Measurements from ENCODE around the gene AJAP1. TPM values are rescaled to one million over a fixed set of nuclear protein-coding genes. Genes with fewer than 3 reads are reported as not detected.

The AJAP1 gene
- total and polyA plus RNA-seq, 2 of the 13 experiments (the other 11 are each of a cell fraction or from before 2014, with no cell fraction given) = not detected

DNA sequence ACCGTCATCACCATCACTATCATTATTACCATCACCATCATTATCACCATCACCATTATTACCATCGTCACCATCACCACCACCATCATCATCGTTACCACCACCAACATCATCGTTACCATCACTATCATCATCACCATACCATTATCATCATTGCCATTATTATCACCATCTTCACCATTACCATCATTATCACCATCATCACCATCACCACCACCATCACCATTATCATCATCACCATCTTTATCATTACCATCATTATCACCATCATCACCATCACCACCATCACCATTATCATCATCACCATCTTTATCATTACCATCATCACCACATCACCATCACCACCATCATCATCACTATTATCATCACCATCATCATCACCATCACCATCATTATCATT, 112.9 kb downstream of the AJAP1 start (continued):
- TF ChIP-seq ZNF318 (CRISPR knock-in tag; IDR thresholded peaks at IDR 0.05) (no peak), SOX6 (IDR thresholded peaks at IDR 0.05) (peak; percentile 81; the same call in 1 of the 2 replicates), SOX6 (CRISPR knock-in tag; IDR thresholded peaks at IDR 0.05) (no peak), ZNF788 (CRISPR knock-in tag; IDR thresholded peaks at IDR 0.05; ENCODE audit: borderline replicate concordance) (no peak), PLRG1 (conservative IDR thresholded peaks at IDR 0.05) (0 out of 2 replicates have a peak, but pooled peaks have one; percentile 26), ATF7 (IDR thresholded peaks at IDR 0.05) (peak; percentile 28; the same call in 1 of the 2 replicates), ATF7 (CRISPR knock-in tag; IDR thresholded peaks at IDR 0.05) (no peak), ZFAT (CRISPR knock-in tag; conservative IDR thresholded peaks at IDR 0.05) (no peak), ZNF282 (IDR thresholded peaks at IDR 0.05; ENCODE audit: partially characterized antibody) (peak; percentile 57), FOXK2 (IDR thresholded peaks at IDR 0.05) (no peak)
- TF ChIP-seq, protein P1, sequence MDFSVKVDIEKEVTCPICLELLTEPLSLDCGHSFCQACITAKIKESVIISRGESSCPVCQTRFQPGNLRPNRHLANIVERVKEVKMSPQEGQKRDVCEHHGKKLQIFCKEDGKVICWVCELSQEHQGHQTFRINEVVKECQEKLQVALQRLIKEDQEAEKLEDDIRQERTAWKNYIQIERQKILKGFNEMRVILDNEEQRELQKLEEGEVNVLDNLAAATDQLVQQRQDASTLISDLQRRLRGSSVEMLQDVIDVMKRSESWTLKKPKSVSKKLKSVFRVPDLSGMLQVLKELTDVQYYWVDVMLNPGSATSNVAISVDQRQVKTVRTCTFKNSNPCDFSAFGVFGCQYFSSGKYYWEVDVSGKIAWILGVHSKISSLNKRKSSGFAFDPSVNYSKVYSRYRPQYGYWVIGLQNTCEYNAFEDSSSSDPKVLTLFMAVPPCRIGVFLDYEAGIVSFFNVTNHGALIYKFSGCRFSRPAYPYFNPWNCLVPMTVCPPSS (IDR thresholded peaks at IDR 0.05) = peak; percentile 81; the same call in 1 of the 2 replicates
- TF ChIP-seq, protein P2, sequence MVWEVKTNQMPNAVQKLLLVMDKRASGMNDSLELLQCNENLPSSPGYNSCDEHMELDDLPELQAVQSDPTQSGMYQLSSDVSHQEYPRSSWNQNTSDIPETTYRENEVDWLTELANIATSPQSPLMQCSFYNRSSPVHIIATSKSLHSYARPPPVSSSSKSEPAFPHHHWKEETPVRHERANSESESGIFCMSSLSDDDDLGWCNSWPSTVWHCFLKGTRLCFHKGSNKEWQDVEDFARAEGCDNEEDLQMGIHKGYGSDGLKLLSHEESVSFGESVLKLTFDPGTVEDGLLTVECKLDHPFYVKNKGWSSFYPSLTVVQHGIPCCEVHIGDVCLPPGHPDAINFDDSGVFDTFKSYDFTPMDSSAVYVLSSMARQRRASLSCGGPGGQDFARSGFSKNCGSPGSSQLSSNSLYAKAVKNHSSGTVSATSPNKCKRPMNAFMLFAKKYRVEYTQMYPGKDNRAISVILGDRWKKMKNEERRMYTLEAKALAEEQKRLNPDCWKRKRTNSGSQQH (CRISPR knock-in tag; IDR thresholded peaks at IDR 0.05; ENCODE audit: low read depth) = no peak
- TF ChIP-seq, protein P3, sequence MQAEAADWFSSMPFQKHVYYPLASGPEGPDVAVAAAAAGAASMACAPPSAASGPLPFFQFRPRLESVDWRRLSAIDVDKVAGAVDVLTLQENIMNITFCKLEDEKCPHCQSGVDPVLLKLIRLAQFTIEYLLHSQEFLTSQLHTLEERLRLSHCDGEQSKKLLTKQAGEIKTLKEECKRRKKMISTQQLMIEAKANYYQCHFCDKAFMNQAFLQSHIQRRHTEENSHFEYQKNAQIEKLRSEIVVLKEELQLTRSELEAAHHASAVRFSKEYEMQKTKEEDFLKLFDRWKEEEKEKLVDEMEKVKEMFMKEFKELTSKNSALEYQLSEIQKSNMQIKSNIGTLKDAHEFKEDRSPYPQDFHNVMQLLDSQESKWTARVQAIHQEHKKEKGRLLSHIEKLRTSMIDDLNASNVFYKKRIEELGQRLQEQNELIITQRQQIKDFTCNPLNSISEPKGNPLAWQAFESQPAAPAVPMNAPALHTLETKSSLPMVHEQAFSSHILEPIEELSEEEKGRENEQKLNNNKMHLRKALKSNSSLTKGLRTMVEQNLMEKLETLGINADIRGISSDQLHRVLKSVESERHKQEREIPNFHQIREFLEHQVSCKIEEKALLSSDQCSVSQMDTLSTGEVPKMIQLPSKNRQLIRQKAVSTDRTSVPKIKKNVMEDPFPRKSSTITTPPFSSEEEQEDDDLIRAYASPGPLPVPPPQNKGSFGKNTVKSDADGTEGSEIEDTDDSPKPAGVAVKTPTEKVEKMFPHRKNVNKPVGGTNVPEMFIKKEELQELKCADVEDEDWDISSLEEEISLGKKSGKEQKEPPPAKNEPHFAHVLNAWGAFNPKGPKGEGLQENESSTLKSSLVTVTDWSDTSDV (CRISPR knock-in tag; IDR thresholded peaks at IDR 0.05) = no peak
